ENCODE results near the gene TMEM256. TPM values are rescaled to one million over a fixed set of nuclear protein-coding genes. Genes with fewer than 3 reads are reported as not detected.
"Not testable (repeated sequence)": the region's sequence is repeated elsewhere in the genome, so short reads cannot be mapped to it uniquely, and the experiment has no call there.

TMEM256 gene
- total RNA-seq, 2 donors from 2014 or later, result 40.1 to 51.1 TPM

DNA sequence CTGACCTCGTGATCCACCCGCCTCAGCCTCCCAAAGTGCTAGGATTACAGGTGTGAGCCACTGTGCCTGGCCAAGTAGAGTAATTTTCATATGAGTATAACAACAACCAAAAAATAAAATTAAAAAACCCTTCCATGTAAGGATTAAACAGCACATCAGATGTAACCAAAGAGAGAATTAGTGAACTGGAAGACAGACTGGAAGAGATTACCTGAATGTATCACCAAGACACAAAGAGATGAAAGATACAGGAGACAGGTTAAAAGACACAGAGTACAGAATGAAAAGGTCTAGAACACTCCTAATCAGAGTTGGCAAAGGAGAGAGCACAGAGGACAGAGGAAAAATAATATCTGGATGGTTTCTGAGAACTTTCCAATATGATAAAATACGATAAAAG, 24.8 kb downstream of the TMEM256 start:
- Mint-ChIP-seq H3K4me3 (no peak overlapping the region), H3K27ac (no peak overlapping the region), H3K36me3 (peaks cover 6% of the 10 kb centered on the region), H3K27me3 (peaks cover 32 to 39% of the 10 kb centered on the region in 2 donors), H3K4me1 (ENCODE audit: low read depth in 2 of 2) (peaks cover 0 to 5% of the 10 kb centered on the region in 2 donors), H3K9me3 (peaks cover 3% of the 10 kb centered on the region)
- ATAC-seq (no peak), DNase-seq (ENCODE audit: low spot score) (no peak)

DNA sequence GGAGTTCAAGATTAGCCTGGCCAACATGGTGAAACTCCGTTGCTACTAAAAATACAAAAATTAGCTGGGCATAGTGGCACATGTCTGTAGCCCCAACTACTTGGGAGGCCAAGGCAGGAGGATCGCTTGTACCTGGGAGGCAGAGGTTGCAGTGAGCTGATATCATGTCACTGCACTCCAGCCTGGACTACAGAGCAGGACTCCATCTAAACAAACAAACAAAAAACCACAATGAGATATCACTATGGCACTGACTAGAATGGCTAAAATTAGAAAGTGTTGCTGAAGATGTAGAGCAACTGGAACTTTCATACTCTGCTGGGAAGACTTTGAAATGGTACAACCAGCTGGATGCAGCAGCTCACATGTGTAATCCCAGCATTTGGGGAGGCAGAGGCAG, 29.5 kb downstream of the TMEM256 start:
- H3K4me3 Mint-ChIP-seq, result no peak overlapping the region
- ATAC-seq (no peak), DNase-seq (ENCODE audit: low spot score) (no peak)
- H3K36me3 Mint-ChIP-seq, result peaks cover 5% of the 10 kb centered on the region
- H3K9me3 Mint-ChIP-seq, result peaks cover 3% of the 10 kb centered on the region
- no peaks in the 10 kb centered on the region for H3K4me1 Mint-ChIP-seq (ENCODE audit: low read depth in 2 of 2)
- no peak overlapping the region for H3K27ac Mint-ChIP-seq
- peaks cover 9 to 15% of the 10 kb centered on the region in 2 donors for H3K27me3 Mint-ChIP-seq

DNA sequence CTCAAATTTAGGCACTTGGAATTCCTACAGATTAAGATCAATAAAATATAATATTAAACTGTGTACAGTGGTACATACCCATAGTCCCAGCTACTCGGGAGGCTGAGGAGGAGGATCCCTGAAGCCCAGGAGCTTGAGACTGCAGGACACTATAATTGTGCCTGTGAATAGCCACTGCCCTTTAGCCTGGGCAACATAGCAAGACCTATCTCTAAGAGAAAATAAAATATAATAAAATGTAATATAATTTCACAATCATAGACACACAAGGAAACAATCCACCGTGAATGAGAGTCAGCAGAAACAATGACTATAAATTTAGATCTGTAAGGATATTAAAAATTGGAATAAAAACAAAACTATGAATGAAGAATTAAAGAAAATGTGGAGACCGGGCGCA, 33.0 kb downstream of the TMEM256 start:
- H3K27ac Mint-ChIP-seq, result no peak overlapping the region
- DNase-seq (ENCODE audit: low spot score) (no peak), ATAC-seq (no peak)

DNA sequence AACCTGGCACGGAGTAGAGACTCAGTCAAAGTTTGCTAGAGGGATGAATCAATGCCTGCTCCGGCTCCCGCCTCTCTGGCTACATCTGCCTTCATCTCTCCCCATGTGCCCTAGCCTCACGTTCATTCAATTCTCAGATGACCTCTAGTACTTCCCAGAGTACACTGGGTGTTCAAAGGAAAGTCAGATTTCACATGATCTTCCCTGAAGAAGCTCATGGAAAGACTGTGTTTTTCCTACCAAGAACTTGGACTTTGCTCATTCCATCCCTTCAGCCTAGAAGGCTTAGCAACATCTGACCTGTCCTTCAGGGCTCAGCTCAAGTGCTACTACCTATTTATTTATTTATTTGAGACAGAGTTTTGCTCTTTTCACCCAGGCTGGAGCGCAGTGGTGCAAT, 34.1 kb downstream of the TMEM256 start:
- Mint-ChIP-seq H3K9me3 (no peaks in the 10 kb centered on the region), H3K4me1 (ENCODE audit: low read depth in 2 of 2) (no peaks in the 10 kb centered on the region), H3K4me3 (no peak overlapping the region), H3K27ac (no peak overlapping the region), H3K36me3 (no peaks in the 10 kb centered on the region), H3K27me3 (no peaks in the 10 kb centered on the region)
- ATAC-seq (no peak), DNase-seq (ENCODE audit: low spot score) (no peak)

More for the DNA sequence above, 33.0 kb downstream of the TMEM256 start:
- H3K4me3 Mint-ChIP-seq, result no peak overlapping the region
- H3K27me3 Mint-ChIP-seq, result no peaks in the 10 kb centered on the region
- H3K4me1 Mint-ChIP-seq (ENCODE audit: low read depth in 2 of 2), result no peaks in the 10 kb centered on the region
- no peaks in the 10 kb centered on the region for H3K36me3 Mint-ChIP-seq
- H3K9me3 Mint-ChIP-seq, result no peaks in the 10 kb centered on the region

DNA sequence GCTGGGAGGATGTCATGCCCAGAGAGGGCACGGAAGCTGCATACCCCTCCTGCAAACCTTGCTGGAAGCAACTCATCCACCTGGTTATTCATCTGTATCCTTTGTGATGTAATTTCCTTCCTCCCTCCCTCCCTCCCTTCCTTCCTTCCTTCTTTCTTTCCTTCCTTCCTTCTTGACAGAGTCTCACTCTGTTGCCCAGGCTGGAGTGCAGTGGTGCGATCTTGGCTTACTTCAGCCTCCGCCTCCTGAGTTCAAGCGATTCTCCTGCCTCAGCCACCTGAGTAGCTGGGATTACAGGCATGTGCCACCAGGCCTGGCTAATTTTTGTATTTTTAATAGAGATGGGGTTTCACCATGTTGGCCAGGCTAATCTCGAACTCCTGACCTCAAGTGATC, 35.3 kb downstream of the TMEM256 start:
- H3K4me1 Mint-ChIP-seq (ENCODE audit: low read depth in 2 of 2); ATAC-seq; H3K36me3 Mint-ChIP-seq; DNase-seq (ENCODE audit: low spot score); H3K4me3 Mint-ChIP-seq; H3K27ac Mint-ChIP-seq; H3K9me3 Mint-ChIP-seq; H3K27me3 Mint-ChIP-seq: not testable (repeated sequence)

DNA sequence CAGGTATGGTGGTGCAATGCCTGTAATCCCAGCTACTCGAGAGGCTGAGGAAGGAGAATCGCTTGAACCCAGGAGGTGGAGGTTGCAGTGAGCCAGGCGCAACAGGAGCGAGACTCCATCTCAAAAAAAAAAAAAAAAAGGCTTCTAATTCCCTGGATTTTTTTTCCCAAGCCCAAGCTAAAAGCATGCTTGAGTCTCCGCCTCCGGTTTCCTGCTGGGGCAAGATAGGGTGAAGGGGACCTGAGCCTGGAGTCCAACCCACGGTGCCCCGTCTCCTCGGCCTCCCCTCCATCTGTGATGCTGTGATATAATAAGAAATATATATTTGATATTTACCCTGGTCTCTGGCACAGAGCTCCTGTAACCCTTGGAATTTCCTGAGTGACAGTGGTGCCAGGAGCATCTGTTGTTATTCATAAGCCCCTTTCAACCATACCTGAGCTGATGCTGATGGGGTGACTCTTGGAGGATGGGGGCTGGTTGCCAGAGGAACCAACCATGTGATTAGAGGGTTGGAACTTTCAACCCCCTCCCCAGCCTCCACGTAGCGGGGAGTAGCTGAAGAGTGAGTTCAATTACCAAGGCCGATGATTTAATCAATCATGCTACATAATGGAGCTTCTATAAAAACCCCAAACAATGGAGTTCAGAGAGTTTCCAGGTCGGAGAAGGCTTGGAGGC, 35.8 kb downstream of the TMEM256 start:
- DNase-seq (ENCODE audit: low spot score) (no peak), ATAC-seq (no peak)
- Mint-ChIP-seq H3K4me1 (ENCODE audit: low read depth in 2 of 2) (no peaks in the 10 kb centered on the region), H3K27ac (no peak overlapping the region), H3K9me3 (no peaks in the 10 kb centered on the region), H3K27me3 (no peaks in the 10 kb centered on the region), H3K36me3 (no peaks in the 10 kb centered on the region), H3K4me3 (no peak overlapping the region)

DNA sequence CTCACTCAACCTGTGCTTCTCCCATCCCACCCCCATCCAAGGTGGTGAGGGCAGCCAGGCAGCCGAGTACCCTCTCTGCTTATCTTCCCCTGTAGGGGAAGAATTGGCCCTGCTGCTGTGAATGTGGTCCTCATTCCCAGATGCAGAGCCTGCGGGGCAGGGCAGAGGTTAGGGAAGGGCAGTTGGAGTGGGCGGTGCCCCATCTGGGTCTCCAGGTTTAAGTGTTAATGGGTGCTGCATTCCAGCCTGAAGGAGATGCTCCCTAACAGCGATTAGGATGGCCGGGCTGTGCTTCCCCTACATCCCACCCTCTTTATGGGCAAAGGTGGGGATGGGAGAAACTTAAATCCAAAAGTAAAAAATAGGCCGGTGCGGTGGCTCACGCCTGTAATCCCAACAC, 36.8 kb downstream of the TMEM256 start:
- Mint-ChIP-seq H3K36me3 (no peaks in the 10 kb centered on the region), H3K4me1 (ENCODE audit: low read depth in 2 of 2) (no peaks in the 10 kb centered on the region), H3K27me3 (no peaks in the 10 kb centered on the region), H3K9me3 (no peaks in the 10 kb centered on the region), H3K4me3 (no peak overlapping the region), H3K27ac (no peak overlapping the region)
- peak in 1 of 2 donors; percentile 28 for ATAC-seq
- DNase-seq (ENCODE audit: low spot score), result no peak

DNA sequence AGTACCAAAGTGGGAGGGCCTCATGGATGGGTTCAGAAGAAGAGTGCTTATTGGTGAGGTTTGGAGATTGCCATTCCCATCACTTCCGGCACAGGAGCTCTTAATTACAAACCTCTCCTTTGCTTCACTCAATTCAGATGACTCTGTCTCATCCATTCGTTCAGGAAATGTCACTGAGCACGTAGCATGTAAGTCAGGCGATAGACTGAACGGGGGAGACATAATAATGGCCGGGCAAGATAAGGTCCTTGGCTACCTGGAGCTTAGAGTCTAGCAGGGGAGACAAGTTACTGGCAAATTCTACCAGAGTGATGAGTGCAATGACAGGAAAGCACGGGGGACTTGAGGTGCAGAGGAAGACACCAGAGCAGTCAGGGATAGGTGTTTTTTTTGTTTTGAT, 37.9 kb downstream of the TMEM256 start:
- H3K36me3 Mint-ChIP-seq; H3K27me3 Mint-ChIP-seq; H3K4me3 Mint-ChIP-seq; ATAC-seq; H3K4me1 Mint-ChIP-seq (ENCODE audit: low read depth in 2 of 2); H3K27ac Mint-ChIP-seq; H3K9me3 Mint-ChIP-seq; DNase-seq (ENCODE audit: low spot score): not testable (repeated sequence)

DNA sequence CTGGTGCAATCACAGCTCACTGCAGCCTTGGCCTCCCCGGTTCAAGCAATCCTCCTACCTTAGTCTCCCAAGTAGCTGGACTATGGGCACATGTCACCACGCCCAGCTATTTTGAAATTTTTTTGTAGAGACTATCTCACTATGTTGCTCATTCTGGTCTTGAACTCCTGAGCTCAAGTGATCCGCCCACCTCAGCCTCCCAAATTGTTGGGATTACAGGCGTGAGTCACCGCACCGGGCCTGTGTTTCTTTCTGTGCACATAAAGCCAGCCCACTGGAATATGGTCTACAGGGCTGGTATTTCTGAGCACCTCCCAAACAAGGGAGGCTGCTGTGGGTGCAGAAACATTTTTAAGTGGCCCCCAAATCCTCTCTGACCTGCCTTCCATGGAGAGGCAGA, 40.6 kb downstream of the TMEM256 start:
- Mint-ChIP-seq H3K27me3 (no peaks in the 10 kb centered on the region), H3K4me1 (ENCODE audit: low read depth in 2 of 2) (no peaks in the 10 kb centered on the region), H3K27ac (no peak overlapping the region), H3K4me3 (no peak overlapping the region), H3K36me3 (no peaks in the 10 kb centered on the region), H3K9me3 (no peaks in the 10 kb centered on the region)
- ATAC-seq (no peak), DNase-seq (ENCODE audit: low spot score) (no peak)

DNA sequence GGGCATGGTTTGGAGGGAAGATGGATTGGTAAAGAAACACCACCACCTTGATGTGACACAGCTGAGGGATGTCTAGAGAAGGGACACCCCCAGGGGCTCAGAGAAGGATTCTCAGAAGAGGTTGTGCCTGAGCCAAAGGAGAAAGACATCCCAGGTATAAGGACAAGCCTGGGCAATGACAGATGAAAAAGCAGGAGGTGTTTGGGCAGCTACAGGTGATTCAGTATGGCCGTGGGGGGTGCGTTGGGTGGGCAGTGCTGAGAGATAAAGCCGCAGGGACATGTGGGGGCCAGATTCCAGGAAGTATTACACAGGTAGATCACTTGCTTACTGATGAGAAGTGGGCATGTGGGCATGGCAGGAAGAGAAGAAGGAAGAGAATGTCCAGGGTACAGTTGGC, 42.0 kb downstream of the TMEM256 start:
- DNase-seq (ENCODE audit: low spot score), result no peak
- ATAC-seq, result no peak
- Mint-ChIP-seq H3K4me1 (ENCODE audit: low read depth in 2 of 2) (no peaks in the 10 kb centered on the region), H3K27me3 (no peaks in the 10 kb centered on the region), H3K9me3 (no peaks in the 10 kb centered on the region), H3K4me3 (no peak overlapping the region), H3K27ac (no peak overlapping the region), H3K36me3 (no peaks in the 10 kb centered on the region)

DNA sequence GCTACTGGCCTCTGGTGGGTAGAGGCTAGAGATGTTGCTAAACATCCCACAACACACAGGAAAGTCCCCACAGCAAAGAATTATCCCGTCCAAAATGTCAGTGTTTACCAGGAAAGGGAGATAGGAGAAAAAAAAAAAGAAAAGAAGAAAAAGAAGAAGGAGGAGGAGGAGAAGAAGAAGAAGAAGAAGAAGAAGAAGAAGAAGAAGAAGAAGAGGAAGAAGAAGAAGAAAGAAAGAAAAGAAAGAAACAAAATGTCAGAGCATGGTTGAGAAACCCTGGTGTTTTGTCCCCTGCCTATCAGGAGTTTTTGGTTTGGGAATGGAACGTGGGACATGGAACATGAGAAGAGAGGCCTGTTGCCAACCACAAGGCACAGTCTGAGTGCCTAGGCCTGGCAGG, 46.5 kb downstream of the TMEM256 start:
- no peaks in the 10 kb centered on the region for H3K27me3 Mint-ChIP-seq
- H3K27ac Mint-ChIP-seq, result no peak overlapping the region

DNA sequence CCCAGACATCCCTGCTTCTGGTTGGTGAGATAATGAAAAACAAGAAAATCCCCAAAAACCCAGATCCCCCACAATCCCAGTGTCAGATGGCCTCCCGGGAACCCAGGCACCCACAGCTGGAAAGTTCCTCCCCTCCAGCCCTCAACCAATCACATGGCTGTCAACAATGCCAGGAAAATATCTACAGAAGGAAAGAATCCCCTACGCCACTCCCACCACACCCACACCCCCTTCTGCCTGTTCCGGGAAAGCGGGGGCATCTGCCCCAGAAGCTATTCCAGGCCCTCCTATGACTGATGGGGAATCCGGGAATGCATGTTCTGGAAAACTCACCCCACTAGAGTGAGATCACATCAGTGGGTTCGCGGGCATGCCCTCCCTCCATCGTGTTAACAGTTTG, 47.1 kb downstream of the TMEM256 start:
- ATAC-seq (no peak), DNase-seq (ENCODE audit: low spot score) (no peak)
- no peaks in the 10 kb centered on the region for H3K27me3 Mint-ChIP-seq
- H3K4me1 Mint-ChIP-seq (ENCODE audit: low read depth in 2 of 2), result peaks cover 17 to 24% of the 10 kb centered on the region in 2 donors
- H3K4me3 Mint-ChIP-seq, result no peak overlapping the region
- H3K9me3 Mint-ChIP-seq, result no peaks in the 10 kb centered on the region
- H3K36me3 Mint-ChIP-seq, result no peaks in the 10 kb centered on the region
- H3K27ac Mint-ChIP-seq, result no peak overlapping the region

More for the DNA sequence above, 46.5 kb downstream of the TMEM256 start:
- Mint-ChIP-seq H3K4me3 (no peak overlapping the region), H3K9me3 (no peaks in the 10 kb centered on the region), H3K4me1 (ENCODE audit: low read depth in 2 of 2) (peaks cover 15 to 22% of the 10 kb centered on the region in 2 donors), H3K36me3 (no peaks in the 10 kb centered on the region)
- ATAC-seq, result no peak
- DNase-seq (ENCODE audit: low spot score), result no peak

DNA sequence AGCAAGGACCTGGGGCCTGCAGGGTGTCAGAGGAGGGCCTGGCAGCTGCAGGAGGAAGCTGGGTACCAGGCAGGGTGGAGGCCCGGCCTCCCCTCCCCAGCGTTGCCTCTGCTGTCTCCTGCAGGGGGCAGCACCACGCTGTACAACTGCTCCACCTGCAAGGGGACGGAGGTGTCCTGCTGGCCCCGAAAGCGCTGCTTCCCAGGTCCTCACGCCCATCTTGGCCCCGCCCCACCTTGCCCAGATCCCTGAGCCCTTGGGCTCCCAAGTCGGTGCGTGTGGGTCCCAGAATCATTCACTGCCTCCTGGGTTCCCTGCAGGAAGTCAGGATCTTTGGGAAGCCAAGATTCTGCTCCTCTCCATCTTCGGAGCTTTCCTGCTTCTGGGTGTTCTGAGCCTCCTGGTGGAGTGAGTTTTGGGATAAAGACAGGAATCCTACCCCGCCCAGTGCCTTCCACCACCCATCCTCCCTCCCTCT, 47.8 kb downstream of the TMEM256 start:
- no peaks in the 10 kb centered on the region for H3K9me3 Mint-ChIP-seq
- no peak overlapping the region for H3K27ac Mint-ChIP-seq
- no peaks in the 10 kb centered on the region for H3K27me3 Mint-ChIP-seq
- DNase-seq (ENCODE audit: low spot score), result peak; percentile 88
- no peaks in the 10 kb centered on the region for H3K36me3 Mint-ChIP-seq
- H3K4me1 Mint-ChIP-seq (ENCODE audit: low read depth in 2 of 2), result peaks cover 17 to 27% of the 10 kb centered on the region in 2 donors
- no peak overlapping the region for H3K4me3 Mint-ChIP-seq
- peak; percentile 54 to 66 for ATAC-seq

DNA sequence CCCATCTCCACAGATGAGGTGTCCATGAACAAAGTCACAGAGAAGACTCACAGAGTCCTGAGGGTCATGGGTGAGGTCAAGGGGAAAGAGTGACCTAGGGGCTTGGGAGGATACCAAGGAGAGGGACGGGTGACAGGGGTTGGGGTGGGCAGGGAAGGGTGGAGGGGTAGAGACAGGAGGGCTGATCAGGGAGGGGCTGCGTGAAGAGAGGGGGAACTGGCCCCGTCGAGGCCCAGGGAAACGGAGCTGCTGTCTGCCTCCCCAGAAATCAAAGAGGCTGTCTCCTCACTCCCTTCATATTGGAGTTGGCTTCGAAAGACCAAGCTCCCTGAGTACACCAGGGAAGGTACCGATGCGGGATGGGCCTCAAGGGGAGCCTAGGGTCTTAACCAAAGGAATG, 48.3 kb downstream of the TMEM256 start:
- H3K27ac Mint-ChIP-seq, result no peak overlapping the region
- no peaks in the 10 kb centered on the region for H3K9me3 Mint-ChIP-seq
- H3K4me3 Mint-ChIP-seq, result no peak overlapping the region
- no peaks in the 10 kb centered on the region for H3K36me3 Mint-ChIP-seq
- ATAC-seq (no peak), DNase-seq (ENCODE audit: low spot score) (no peak)
- H3K4me1 Mint-ChIP-seq (ENCODE audit: low read depth in 2 of 2), result peaks cover 17 to 30% of the 10 kb centered on the region in 2 donors
- no peaks in the 10 kb centered on the region for H3K27me3 Mint-ChIP-seq

DNA sequence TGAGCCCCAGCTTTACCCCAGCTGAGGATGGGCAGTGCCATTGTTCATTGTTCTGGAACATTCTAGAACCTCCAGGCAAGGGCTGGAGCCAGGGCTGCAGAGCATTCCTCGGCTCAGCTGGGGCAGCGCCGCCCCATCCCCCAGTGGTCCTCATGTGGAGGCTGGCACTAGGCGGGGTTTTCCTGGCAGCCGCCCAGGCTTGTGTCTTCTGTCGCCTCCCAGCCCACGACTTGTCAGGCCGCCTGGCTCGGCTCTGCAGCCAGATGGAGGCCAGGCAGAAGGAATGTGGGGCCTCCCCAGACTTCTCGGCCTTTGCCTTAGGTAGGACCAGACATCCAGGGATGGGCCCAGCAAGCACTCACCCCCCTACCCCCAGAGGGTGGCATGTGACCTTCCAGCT, 48.8 kb downstream of the TMEM256 start, which contains the start of gene TMEM95:
TMEM95 (plus strand) TSS at position 104 of the 400 bp plus-strand sequence; CDS start at position 153, 49 bp downstream.
- H3K4me3 Mint-ChIP-seq, result no peak within 1 kb of the TSS
- peak within 1 kb of the TSS; percentile 41 to 58 for H3K27ac Mint-ChIP-seq
- DNase-seq (ENCODE audit: low spot score) (no peak), ATAC-seq (no peak)
- no peaks in the 10 kb centered on the region for H3K36me3 Mint-ChIP-seq
- H3K9me3 Mint-ChIP-seq, result no peaks in the 10 kb centered on the region
- H3K4me1 Mint-ChIP-seq (ENCODE audit: low read depth in 2 of 2), result peaks cover 17 to 30% of the 10 kb centered on the region in 2 donors
- H3K27me3 Mint-ChIP-seq, result no peaks in the 10 kb centered on the region
